Stimulated activated CD4-positive, alpha-beta T cell treated with anti-CD3 and anti-CD28 coated beads, Interleukin-4, amount 100 ng/mL, for 48 hours (primary cell): ENCODE measurements around the gene SORT1.
"Not testable (repeated sequence)": the region's sequence is repeated elsewhere in the genome, so short reads cannot be mapped to it uniquely, and the experiment has no call there.

ENCODE experiments used
- DNase-seq, 2 donors: peaks; one replicate each; pipeline ENCODE4 v3.0.0-alpha.2; 2020; ENCODE audit warnings: low read depth in 2 of 2

SORT1 gene

GRCh38 chr1:109341944-109342930 is 55.5 kb downstream of the SORT1 start:
- no peak for DNase-seq

GRCh38 chr1:109338608-109339007 is 59.1 kb downstream of the SORT1 start:
- no peak for DNase-seq

DNA sequence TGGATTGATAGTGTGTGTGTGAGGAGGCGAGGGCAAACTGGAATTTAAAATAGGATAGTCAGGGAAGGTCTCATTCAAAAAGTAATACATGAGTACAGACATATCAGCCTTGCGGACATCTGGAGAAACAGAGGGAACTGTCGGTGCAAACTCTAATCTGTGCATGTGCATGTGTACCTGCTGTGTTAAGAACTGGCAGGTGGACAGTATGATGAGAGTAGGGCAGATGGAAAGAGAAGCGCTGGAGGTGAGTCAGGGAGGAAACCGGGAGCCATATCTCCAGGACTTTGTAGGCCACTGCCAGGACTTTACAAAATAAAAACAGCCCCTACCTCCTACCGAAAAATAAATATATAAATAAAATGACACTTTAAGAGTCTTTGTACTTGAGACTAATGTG is 59.6 kb downstream of the SORT1 start:
- no peak for DNase-seq

DNA sequence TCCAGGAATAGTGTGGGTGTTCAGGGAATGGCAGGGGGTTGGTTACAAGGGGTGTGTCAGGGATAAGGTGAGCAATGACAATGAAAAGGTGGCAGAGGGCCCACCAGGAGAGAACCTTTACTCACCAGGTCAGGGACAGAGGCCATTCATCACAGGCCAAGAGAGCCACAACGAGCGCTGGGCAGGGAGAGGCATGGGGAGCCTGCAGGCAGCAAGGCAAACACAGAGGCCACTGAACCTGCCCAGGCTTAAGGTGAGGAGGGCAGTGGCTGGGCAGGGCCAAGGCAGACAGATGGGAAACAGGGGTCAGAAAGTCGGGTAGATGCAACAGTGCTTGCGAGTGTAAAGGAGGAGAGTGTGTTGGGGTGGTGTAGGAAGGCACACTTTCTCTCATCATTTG is 62.6 kb downstream of the SORT1 start:
- DNase-seq = no peak

- no peak for DNase-seq
Measured at GRCh38 chr1:109331113-109331512, 66.6 kb downstream of the SORT1 start.

DNA sequence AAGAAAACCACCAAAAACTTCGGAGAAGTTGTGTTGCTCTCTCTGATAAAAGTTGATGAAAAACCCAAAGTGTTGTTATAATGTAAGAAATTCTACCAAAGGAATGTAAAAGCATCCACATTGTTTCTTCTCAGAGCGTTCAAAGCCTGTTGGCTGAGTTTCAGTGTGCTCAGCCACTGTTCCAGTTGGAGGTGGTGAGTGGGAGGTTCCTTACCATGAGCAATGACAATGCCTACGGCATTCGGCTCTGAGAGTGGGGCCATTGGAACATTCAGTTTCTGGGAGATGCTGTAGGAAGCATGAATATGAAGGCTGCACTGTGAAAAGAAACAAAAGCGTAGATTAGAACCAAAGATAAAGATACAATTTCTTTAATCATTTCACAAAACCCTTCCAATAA is 70.4 kb downstream of the SORT1 start:
- DNase-seq = no peak

DNA sequence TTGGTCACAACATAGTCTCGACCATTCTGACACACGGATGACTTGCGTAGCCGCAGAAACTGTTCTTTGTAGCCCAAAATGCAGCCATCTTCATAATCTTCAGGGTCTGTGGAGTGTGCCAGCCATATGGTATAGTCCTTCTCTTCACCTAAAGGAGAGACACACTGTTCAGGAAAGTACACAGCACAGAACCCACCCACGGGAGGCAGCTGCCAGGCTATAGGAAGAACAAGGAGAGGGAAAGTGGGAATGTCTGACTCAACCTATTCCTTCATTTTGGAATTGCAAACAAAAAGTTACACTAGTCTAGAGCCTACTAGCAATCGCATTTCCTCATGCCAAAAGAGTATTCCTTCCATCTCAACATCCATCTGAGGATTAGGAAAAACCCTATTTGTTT is 74.7 kb downstream of the SORT1 start:
- DNase-seq = no peak

- DNase-seq = no peak
Measured at GRCh38 chr1:109319114-109319513, 78.6 kb downstream of the SORT1 start.

- no peak for DNase-seq
Measured at GRCh38 chr1:109316506-109316905, 81.2 kb downstream of the SORT1 start.

DNA sequence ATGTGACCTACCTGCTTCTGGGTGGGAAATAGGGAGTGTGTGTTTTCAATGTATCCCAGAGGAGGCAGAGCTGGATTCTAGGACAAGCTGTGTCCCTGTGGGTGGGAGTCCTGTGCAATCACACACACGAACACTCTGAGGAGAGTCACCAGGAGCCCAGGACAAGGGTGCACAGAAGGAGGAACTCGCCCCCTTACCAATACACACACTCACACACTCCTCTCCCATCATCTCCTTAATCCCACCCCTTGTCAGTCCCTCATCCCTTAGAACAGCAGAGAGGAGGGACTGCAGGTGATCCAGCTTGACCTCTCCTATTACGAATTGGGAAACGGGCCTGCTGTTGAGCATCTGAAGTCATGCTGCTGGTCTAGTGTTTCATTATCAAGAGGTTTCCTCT is 82.4 kb downstream of the SORT1 start:
- no peak for DNase-seq

DNA sequence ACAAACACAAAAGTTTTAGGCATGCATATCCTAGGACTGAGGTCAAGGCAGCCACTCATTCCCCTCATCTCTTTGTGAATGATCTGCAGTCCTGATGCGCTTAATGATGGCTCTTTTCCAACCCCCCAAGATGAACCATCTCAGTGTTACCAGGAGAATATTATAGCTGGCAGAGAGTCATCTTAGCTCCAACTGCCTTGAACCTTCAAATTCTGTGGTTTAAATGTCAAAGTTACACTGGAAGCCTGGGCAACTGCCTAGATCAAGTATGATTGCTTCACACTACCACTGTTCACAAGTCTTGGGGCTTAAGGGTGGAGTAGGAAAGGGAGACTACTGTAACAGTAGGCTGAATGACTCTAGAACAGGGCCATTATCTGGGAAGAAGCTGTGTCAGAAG is 82.9 kb downstream of the SORT1 start:
- DNase-seq = no peak

GRCh38 chr1:109312978-109313775 is 84.5 kb downstream of the SORT1 start:
- DNase-seq = no peak

DNA sequence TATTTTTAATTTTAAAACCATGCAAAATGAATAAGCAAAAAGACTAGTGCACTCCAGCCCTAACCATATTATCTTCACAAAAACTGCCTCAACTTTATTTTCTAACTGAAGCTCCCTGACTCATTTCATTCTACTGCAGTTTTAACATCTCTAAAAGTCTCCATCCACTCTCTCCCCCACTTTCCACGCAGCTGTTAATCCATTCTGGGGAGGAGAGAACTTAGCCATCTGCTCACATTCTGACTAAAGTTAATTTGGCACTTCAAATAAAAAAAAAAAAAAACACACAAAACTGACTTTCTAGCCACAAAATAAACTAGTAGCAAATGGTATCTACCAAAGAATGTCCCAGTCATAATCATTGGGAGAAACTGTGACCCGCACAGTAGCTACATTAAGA is 85.5 kb downstream of the SORT1 start:
- DNase-seq = no peak

GRCh38 chr1:109309347-109309746 is 88.4 kb downstream of the SORT1 start:
- DNase-seq = no peak

GRCh38 chr1:109307274-109308021 is 90.3 kb downstream of the SORT1 start:
- no peak for DNase-seq

- no peak for DNase-seq
Measured at GRCh38 chr1:109306832-109307273, 90.9 kb downstream of the SORT1 start, which contains the start of gene MYBPHL. MYBPHL (minus strand) TSS chr1:109307011; CDS start chr1:109306991, 20 bp downstream.

- not testable (repeated sequence) for DNase-seq
Measured at GRCh38 chr1:109305991-109306390, 91.7 kb downstream of the SORT1 start.

GRCh38 chr1:109304226-109304920 is 93.3 kb downstream of the SORT1 start:
- DNase-seq = no peak

DNA sequence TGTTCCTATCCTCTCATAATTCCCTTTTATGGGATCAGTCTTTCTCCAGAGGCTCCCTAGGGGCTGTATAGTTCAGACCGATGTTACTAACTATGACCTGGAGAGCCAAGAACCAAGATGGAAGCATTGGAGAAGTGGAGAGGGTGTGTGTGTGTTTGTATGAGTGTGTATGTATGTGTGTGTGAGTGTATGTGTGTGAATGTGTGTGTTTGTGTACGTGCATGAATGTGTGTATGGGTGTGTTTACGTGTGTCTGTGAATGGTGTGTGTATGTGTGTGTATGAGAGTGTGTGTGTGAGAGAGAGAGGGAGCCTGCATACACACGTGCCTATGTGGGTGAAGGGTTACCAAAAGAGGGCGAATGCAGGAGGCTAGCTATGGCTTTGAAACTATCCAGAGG is 95.8 kb downstream of the SORT1 start:
- DNase-seq = no peak

DNA sequence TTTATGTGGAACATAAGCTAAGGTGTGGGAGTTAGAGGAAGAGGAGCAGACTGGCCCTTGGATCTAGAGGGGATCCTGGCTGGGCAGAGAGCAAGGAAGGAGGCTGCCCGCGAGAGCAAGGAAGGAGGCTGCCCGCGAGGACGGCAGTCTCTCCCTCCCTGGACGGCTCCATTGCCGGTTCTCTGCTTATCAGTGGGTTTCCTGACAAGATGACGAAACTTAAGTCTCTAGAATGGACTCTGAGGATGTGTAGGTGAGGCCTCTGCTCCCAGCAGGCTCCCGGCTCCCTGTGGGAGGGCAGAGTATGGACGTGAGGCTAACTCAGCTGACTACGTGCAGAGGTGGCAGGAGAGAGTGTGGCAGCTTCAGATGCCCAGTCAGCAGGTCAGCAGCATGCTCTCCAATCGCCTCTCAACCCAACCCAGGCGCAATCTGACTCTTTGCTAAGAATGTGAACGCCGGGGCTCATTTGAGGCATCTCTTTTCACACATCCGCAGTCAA is 97.0 kb downstream of the SORT1 start:
- no peak for DNase-seq
